ENCODE data around the gene WIPF2.

- TF ChIP-seq YY1 (IDR thresholded peaks at IDR 0.05; ENCODE audit: insufficient read depth, insufficient read length) (no peak), SUZ12 (IDR thresholded peaks at IDR 0.05; ENCODE audit: extremely low read depth, insufficient read depth, insufficient read length) (no peak), ZNF274 (IDR thresholded peaks at IDR 0.05; ENCODE audit: low read depth, low read length) (no peak)
These were observed 23.7 kb downstream of the WIPF2 start for GRCh38 chr17:40242774-40243173.
